ENCODE data around the gene CLK2.
"Not testable (repeated sequence)": the region's sequence is repeated elsewhere in the genome, so short reads cannot be mapped to it uniquely, and the experiment has no call there.

GRCh38 chr1:155231302-155231701 is 42.0 kb downstream of the CLK2 start:
- TF ChIP-seq CTCF (IDR thresholded peaks at IDR 0.05); POLR2A (IDR thresholded peaks at IDR 0.05; ENCODE audit: low read depth); EP300 (IDR thresholded peaks at IDR 0.05): not testable (repeated sequence)

Data from esophagus muscularis mucosa (tissue), 4 donors.